K562 (cell line): ENCODE results near the gene CPN2. TPM values are rescaled to one million over a fixed set of nuclear protein-coding genes. Genes with fewer than 3 reads are reported as not detected.
A peak's percentile ranks its signal among the peaks of the same experiment; 100 is the strongest.

ENCODE experiments used
- ATAC-seq: fragments of 200-7000 bp; cut with Tn5 transposase; 3 replicates; pipeline ENCODE4 v1.9.1; 2020; ENCODE audit warnings: moderate library complexity
- BruUV-seq: library from RNA; stranded (reverse); fragments of 400-500 nt; replicated peaks from 2 replicates; lab custom pipeline; 2021; lab: Mats Ljungman, UMichigan
- CTCF ChIA-PET: fragments of 300-600 bp; formaldehyde crosslinking; extraction: SDS; loops from one replicate; lab custom pipeline; 2021; ENCODE audit warnings: low intra/inter-chr PET ratio; lab: Yijun Ruan, JAX
- POLR2A ChIA-PET: fragments of 300-600, 350-650 bp; sonication (Branson Sonifier 250); formaldehyde crosslinking; extraction: SDS; loops from one replicate; lab custom pipeline; 2021; ENCODE audit warnings: antibody characterized with exemption, inconsistent platforms; lab: Yijun Ruan, JAX
- DNase-seq, 4 experiments: peaks; one replicate each; pipeline versions ENCODE4 v3.0.0 to v3.0.0-alpha.2; 2011 to 2018; ENCODE audit warnings: low spot score in 3 of 4, mixed read lengths in 3 of 4; ENCODE audit errors: extremely low read depth in 1 of 4
- FAIRE-seq: peaks from 2 replicates; lab custom pipeline; 2011; peaks lifted over from hg19 to GRCh38; lab: Jason Lieb, UNC
- H2AFZ ChIP-seq: 2 replicates; pipeline ENCODE4 v1.6.0; 2011; ENCODE audit warnings: low read depth, low read length, control low read depth, inconsistent platforms
- H3K27ac ChIP-seq: fragments of 200-600 bp; 3 replicates; pipeline ENCODE4 v1.8.0; 2011; ENCODE audit warnings: low read depth, mild to moderate bottlenecking, control low read depth, inconsistent platforms, low read length, moderate library complexity, mixed read lengths; ENCODE audit errors: extremely low read depth
- H3K27me3 ChIP-seq, 2 experiments: fragments of 300-600 bp in 1 of 2; 2 replicates in 1 of 2; 3 replicates in 1 of 2; pipeline versions ENCODE4 v1.6.0 to v1.8.0; 2011; ENCODE audit warnings: inconsistent platforms in 2 of 2, low read length in 2 of 2, mild to moderate bottlenecking in 1 of 2, mixed read lengths in 1 of 2, moderate library complexity in 1 of 2; ENCODE audit not compliant: control insufficient read depth in 2 of 2, insufficient read depth in 2 of 2
- H3K36me3 ChIP-seq: fragments of 300-600 bp; 3 replicates; pipeline ENCODE4 v1.8.0; 2011; ENCODE audit warnings: mild to moderate bottlenecking, low read length, inconsistent platforms; ENCODE audit not compliant: control insufficient read depth, insufficient read depth
- H3K4me1 ChIP-seq, 2 experiments: fragments of 200-600 bp in 1 of 2; replicated peaks in 1 of 2; 2 replicates in 1 of 2; 3 replicates in 1 of 2; pipeline versions ENCODE4 v1.5.1 to v1.8.0; 2011; ENCODE audit warnings: inconsistent platforms in 2 of 2, low read length in 2 of 2, mild to moderate bottlenecking in 1 of 2, mixed read lengths in 1 of 2, moderate library complexity in 1 of 2; ENCODE audit not compliant: control insufficient read depth in 2 of 2, insufficient read depth in 2 of 2
- H3K4me2 ChIP-seq: 2 replicates; pipeline ENCODE4 v1.6.1; 2011; ENCODE audit warnings: low read length, control low read depth, inconsistent platforms, mixed read lengths; ENCODE audit not compliant: insufficient read depth
- H3K4me3 ChIP-seq: fragments of 200-600 bp; sonication (generic), shearing (Covaris generic); 2 replicates; pipeline ENCODE4 v1.5.1; 2016; ENCODE audit warnings: control low read depth, inconsistent platforms
- H3K79me2 ChIP-seq: fragments of 200-600 bp; 3 replicates; pipeline ENCODE4 v1.8.0; 2011; ENCODE audit warnings: low read length, inconsistent platforms; ENCODE audit not compliant: control insufficient read depth, insufficient read depth
- H3K9ac ChIP-seq, 2 experiments: 2 replicates each; pipeline versions ENCODE4 v1.6.0 to v1.6.1; 2011; ENCODE audit warnings: low read depth in 2 of 2, low read length in 2 of 2, control low read depth in 1 of 2, inconsistent platforms in 1 of 2, mild to moderate bottlenecking in 1 of 2, mixed read lengths in 1 of 2; ENCODE audit not compliant: insufficient read depth in 1 of 2
- H3K9me1 ChIP-seq: one replicate; pipeline ENCODE4 v1.6.0; 2011; ENCODE audit warnings: inconsistent platforms, mild to moderate bottlenecking, low read length, moderate library complexity; ENCODE audit not compliant: control insufficient read depth, insufficient read depth
- H3K9me3 ChIP-seq: replicated peaks from 2 replicates; pipeline ENCODE4 v1.5.1; 2011; ENCODE audit warnings: low read depth, low read length, inconsistent platforms; ENCODE audit not compliant: control insufficient read depth, insufficient read depth
- H4K20me1 ChIP-seq: replicated peaks from 2 replicates; pipeline ENCODE4 v1.6.1; 2011; ENCODE audit warnings: low read length, inconsistent platforms, mixed read lengths; ENCODE audit not compliant: control insufficient read depth, insufficient read depth
- IRF1 ChIP-seq: sonication (generic); formaldehyde crosslinking; IDR thresholded peaks from 2 replicates; pipeline ENCODE4 v1.8.0; 2022; ENCODE audit warnings: missing genetic modification reagents, mild to moderate bottlenecking, borderline replicate concordance
- KHSRP ChIP-seq: fragments of 450-650 bp; IDR thresholded peaks from 2 replicates; pipeline ENCODE4 v1.6.1; 2017
- NCOR1 ChIP-seq: fragments of 450-650 bp; IDR thresholded peaks from 2 replicates; pipeline ENCODE4 v1.6.1; 2016; ENCODE audit warnings: mild to moderate bottlenecking, moderate library complexity
- PCBP1 ChIP-seq: fragments of 200-400 bp; formaldehyde crosslinking; IDR thresholded peaks from 2 replicates; pipeline ENCODE4 v1.6.1; 2018; ENCODE audit warnings: mild to moderate bottlenecking, low read depth, low read length; ENCODE audit not compliant: poor library complexity, severe bottlenecking
- PCBP2 ChIP-seq: fragments of 200-400 bp; formaldehyde crosslinking; IDR thresholded peaks from 2 replicates; pipeline ENCODE4 v1.6.1; 2018; ENCODE audit warnings: low read length, low read depth, mild to moderate bottlenecking, moderate library complexity; ENCODE audit not compliant: poor library complexity, severe bottlenecking
- PRDM10 ChIP-seq: fragments of 450-650 bp; IDR thresholded peaks from 2 replicates; pipeline ENCODE4 v1.6.1; 2018; ENCODE audit not compliant: partially characterized antibody
- SRSF7 ChIP-seq: fragments of 200-400 bp; formaldehyde crosslinking; optimal IDR thresholded peaks from 2 replicates; pipeline ENCODE3; 2017; ENCODE audit warnings: mild to moderate bottlenecking, low read depth, low read length
- ZNF253 ChIP-seq: fragments of 250-450 bp; sonication (Bioruptor Pico); conservative IDR thresholded peaks from 2 replicates; pipeline ENCODE4 v1.6.1; 2021; ENCODE audit warnings: mild to moderate bottlenecking
- WGBS: fragments of 100-300 bp; shearing (Covaris generic); methylation state at CpG from one replicate; pipeline ENCODE4 v1.1.6; 2016; ENCODE audit warnings: low coverage, mixed read lengths; ENCODE audit not compliant: insufficient coverage; ENCODE audit errors: missing lambda C conversion rate; 5-methylcytosine and 5-hydroxymethylcytosine counted together
- in situ Hi-C: fragments of 300-500 bp; cut with MboI; formaldehyde crosslinking; loops from 4 replicates; pipeline ENCODE4 v1.15.0; 2018; ENCODE audit warnings: inconsistent platforms, mixed read lengths
- intact Hi-C: fragments of 100-400 bp; cut with micrococcal nuclease; formaldehyde crosslinking; loops from 2 replicates; pipeline ENCODE4 v1.14.2; 2022
- polyA plus RNA-seq, 8 experiments: library from polyadenylated mRNA; depleted of rRNA in 4 of 8; stranded (reverse) in 5 of 8; unstranded in 3 of 8; fragments of >200 nt; fragmentation: Nextera tagmentation in 2 of 8; fragmentation: Illumina TruSeq in 1 of 8; extraction: Ambion mirVana in 2 of 8; extraction: Trizol in 1 of 8; gene quantifications; 2 replicates each; pipeline versions ENCODE4 v1.2.1 to v1.2.3, GENCODE V29; 2011 to 2014; ENCODE audit warnings: inconsistent platforms in 1 of 8, missing spikeins in 1 of 8
- total RNA-seq, 7 experiments: library from RNA; depleted of rRNA in 6 of 7; stranded (reverse); fragments of >200 nt in 6 of 7; fragmentation: Illumina TruSeq in 2 of 7; extraction: Trizol in 2 of 7; gene quantifications; 2 replicates each; pipeline versions ENCODE4 v1.2.1 to v1.2.3, GENCODE V29; 2011 to 2021; ENCODE audit warnings: low replicate concordance in 1 of 7

CPN2 gene
- total and polyA plus RNA-seq, 9 of the 15 experiments (the other 6 are each of a cell fraction or from before 2014, with no cell fraction given): not detected

GRCh38 chr3:194368918-194369317 lies 17.8 kb upstream of the CPN2 start:
- no peak overlapping the region for H3K27ac ChIP-seq
- CTCF ChIA-PET: no interaction called here
- TF ChIP-seq KHSRP (no peak), PRDM10 (peak; percentile 27), IRF1 (CRISPR knock-in tag) (no peak), SRSF7 (no peak), PCBP2 (no peak), PCBP1 (no peak), ZNF253 (CRISPR knock-in tag) (no peak), NCOR1 (no peak)
- TF ChIP-seq, all 486 proteins: peak for 1
- Histone ChIP-seq H3K4me3 (no peak overlapping the region), H3K9me3 (no peaks in the 10 kb centered on the region), H4K20me1 (peaks cover 8% of the 10 kb centered on the region; the same call in 1 of the 2 replicates), H3K4me2 (no peak overlapping the region), H3K9me1 (no peaks in the 10 kb centered on the region), H2AFZ (no peak overlapping the region), H3K4me1 (peaks cover 0 to 3% of the 10 kb centered on the region in 2 experiments; a peak in 2 of 5 replicates), H3K9ac (no peak overlapping the region), H3K79me2 (no peaks in the 10 kb centered on the region), H3K27me3 (peaks cover 71 to 96% of the 10 kb centered on the region in 2 experiments), H3K36me3 (no peaks in the 10 kb centered on the region)
- FAIRE-seq: no peak
- intact Hi-C loops (no loop called here), in situ Hi-C loops (no loop called here)
- no peak for DNase-seq
- POLR2A ChIA-PET: interaction anchor here (1.1 to 2.6 kb wide), 4 partner anchors 9 to 216 kb away, joined by 3 to 10 read pairs (median 4); no protein-coding TSS in a partner anchor
- ATAC-seq: no peak
- 3% methylated on average over 6 of the region's 6 CpGs for WGBS
- BruUV-seq: no TSS peak
